Measurements from ENCODE around the gene EPN1. TPM values are rescaled to one million over a fixed set of nuclear protein-coding genes. Genes with fewer than 3 reads are reported as not detected.

EPN1 gene
- total RNA-seq = 10 to 100 TPM; 23.4 TPM

DNA sequence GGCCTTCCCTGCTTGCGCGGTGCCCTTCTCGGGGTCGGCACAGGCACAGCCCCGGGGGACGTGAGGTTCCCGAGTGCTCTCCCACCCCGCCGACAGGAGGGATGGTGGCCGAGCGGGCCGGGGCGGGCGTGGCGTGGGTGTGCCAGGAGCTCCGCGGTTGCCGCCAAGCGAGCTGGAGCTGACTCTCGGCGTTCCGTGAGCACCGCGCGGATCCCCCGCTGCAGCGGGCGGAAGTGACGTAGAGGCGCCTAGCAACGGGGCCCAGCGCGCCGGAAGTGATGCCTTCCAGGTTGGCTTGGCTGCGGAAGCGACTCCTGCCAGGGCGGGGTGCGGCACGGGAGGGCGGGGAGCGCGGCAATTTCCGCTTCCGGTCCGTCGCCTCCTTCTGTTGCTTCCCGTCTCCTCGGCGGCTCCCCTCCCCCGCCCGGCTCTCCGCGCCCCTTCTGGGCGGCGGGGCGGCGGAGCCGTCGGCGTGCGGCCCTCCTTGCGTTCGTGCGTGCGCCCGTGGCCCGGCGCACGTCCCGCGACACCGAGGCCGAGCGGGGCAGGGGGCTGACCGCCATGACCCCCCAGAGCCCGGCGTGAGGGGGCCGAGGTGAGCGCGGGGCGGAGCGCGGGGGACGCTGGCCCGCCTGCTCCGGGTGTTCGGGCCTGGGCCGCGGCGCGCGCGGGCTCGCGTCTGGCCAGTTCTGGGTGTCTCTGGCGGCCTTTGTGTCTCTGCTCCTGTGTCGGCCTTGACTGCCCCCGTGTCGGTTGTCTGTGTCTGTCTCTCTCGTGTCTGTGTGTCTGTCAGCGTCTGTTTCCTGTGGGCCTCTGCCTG, at the start of gene EPN1:
TSS of gene EPN1 (plus strand) at position 386 of the 820 bp plus-strand sequence. CDS start 3,402 bp downstream, outside the sequence.
- H3K4me1 Mint-ChIP-seq (ENCODE audit: low read depth) = peaks cover 68% of the 10 kb centered on the region
- peak within 1 kb of the TSS; percentile 99 for H3K4me3 Mint-ChIP-seq
- peaks cover 28% of the 10 kb centered on the region for H3K36me3 Mint-ChIP-seq (ENCODE audit: low read depth)
- no peaks in the 10 kb centered on the region for H3K27me3 Mint-ChIP-seq (ENCODE audit: low read depth)
- H3K27ac Mint-ChIP-seq = peak within 1 kb of the TSS; percentile 91
- CTCF ChIA-PET = no interaction called here
- intact Hi-C loops (cut with micrococcal nuclease) = loop anchor here (1.0 to 2.0 kb wide), 2 partner anchors 20 to 40 kb away; partner anchors contain the start of gene U2AF2
- peak; percentile 98 for DNase-seq
- no peaks in the 10 kb centered on the region for H3K9me3 Mint-ChIP-seq

DNA sequence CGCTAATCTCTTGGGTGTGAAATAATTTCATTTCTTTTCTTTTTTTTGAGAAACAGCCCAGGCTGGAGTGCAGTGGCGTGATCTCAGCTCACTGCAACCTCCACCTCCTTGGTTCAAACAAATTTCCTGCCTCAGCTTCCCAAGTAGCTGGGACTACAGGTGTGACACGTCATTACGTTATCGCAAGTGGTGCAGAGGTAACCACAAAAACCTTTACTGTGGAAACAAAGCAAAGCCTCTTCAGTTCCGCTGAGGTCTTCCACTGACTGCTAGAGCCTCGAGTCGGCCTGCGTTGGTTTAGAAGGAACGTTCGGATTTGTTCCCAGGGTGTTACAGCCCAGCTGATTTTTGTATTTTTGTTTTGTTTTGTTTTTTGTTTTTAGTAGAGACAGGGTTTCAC, 48.7 kb upstream of the EPN1 start:
- H3K36me3 Mint-ChIP-seq (ENCODE audit: low read depth) = no peaks in the 10 kb centered on the region
- no peak overlapping the region for H3K27ac Mint-ChIP-seq
- peaks cover 37% of the 10 kb centered on the region for H3K4me1 Mint-ChIP-seq (ENCODE audit: low read depth)
- CTCF ChIA-PET = interaction anchor here (0.6 to 4.4 kb wide), 9 partner anchors 11 to 627 kb away, joined by 3 to 25 read pairs (median 7); partner anchors contain the start of gene ZNF865
- no peaks in the 10 kb centered on the region for H3K9me3 Mint-ChIP-seq
- peak overlapping the region; percentile 34 for H3K4me3 Mint-ChIP-seq
- H3K27me3 Mint-ChIP-seq (ENCODE audit: low read depth) = no peaks in the 10 kb centered on the region
- intact Hi-C loops (cut with micrococcal nuclease) = loop anchor here (2.0 kb wide), 1 partner anchor 158 kb away; no protein-coding TSS in a partner anchor
- peak; percentile 79 for DNase-seq

DNA sequence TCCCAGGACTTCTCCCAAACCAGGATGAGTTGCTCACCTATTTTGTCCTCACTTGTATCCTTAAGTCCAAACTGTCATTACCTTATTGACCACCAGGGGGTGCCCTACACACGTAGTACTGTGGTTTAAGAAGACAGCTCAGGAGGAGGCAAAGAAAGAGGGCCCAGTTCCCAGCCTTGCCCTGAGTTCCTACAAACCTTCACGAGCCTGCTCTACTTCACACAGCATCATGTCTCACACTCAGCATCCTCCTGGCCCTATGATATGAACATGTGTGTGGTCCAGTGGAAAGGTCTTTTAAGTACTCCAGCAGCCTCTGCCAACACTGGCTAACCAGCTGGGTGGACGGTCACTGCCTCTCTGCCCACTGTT, 42.6 kb upstream of the EPN1 start:
- Mint-ChIP-seq H3K4me3 (no peak overlapping the region), H3K27ac (peak overlapping the region; percentile 60), H3K9me3 (no peaks in the 10 kb centered on the region), H3K27me3 (ENCODE audit: low read depth) (no peaks in the 10 kb centered on the region), H3K4me1 (ENCODE audit: low read depth) (peaks cover 36% of the 10 kb centered on the region), H3K36me3 (ENCODE audit: low read depth) (peaks cover 11% of the 10 kb centered on the region)
- CTCF ChIA-PET = interaction anchor here (0.5 to 6.8 kb wide), 21 partner anchors 9 to 177 kb away, joined by 3 to 41 read pairs (median 9); partner anchors contain the start of genes FIZ1, U2AF2, ZNF524 and ZNF784
- peak; percentile 98 for DNase-seq
- intact Hi-C loops (cut with micrococcal nuclease) = loop anchor here (1.0 kb wide), 2 partner anchors 8 to 21 kb away; partner anchors contain the start of gene ZNF784

DNA sequence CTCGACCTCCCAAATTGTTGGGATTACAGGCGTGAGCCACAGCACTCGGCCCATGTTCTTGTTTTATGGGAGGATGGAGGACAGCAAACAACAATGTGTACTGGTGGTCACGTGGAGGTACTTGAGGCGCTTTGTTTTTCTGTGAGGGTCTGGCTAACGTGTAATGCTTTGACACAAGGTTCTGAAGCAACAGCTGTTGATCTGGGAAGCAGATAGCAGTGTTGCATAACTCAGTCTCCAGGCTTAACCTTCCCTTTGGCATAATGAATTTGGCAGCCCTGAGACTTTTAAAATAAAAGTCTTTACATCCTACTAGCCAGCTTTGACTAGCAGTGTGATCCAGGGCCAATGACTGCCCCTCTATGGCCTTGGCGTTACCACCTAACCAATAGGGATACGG, 41.2 kb upstream of the EPN1 start:
- Mint-ChIP-seq H3K27ac (no peak overlapping the region), H3K27me3 (ENCODE audit: low read depth) (no peaks in the 10 kb centered on the region), H3K36me3 (ENCODE audit: low read depth) (peaks cover 18% of the 10 kb centered on the region), H3K4me1 (ENCODE audit: low read depth) (peaks cover 45% of the 10 kb centered on the region), H3K4me3 (peak overlapping the region; percentile 99), H3K9me3 (no peaks in the 10 kb centered on the region)
- intact Hi-C loops (cut with micrococcal nuclease) = loop anchor here (2.0 kb wide), 1 partner anchor 41 kb away; the partner anchor contains the start of gene EPN1
- CTCF ChIA-PET = interaction anchor here (1.2 to 6.8 kb wide), 12 partner anchors 10 to 175 kb away, joined by 4 to 41 read pairs (median 16); partner anchors contain the start of genes FIZ1, U2AF2, ZNF524 and ZNF784
- DNase-seq = no peak

DNA sequence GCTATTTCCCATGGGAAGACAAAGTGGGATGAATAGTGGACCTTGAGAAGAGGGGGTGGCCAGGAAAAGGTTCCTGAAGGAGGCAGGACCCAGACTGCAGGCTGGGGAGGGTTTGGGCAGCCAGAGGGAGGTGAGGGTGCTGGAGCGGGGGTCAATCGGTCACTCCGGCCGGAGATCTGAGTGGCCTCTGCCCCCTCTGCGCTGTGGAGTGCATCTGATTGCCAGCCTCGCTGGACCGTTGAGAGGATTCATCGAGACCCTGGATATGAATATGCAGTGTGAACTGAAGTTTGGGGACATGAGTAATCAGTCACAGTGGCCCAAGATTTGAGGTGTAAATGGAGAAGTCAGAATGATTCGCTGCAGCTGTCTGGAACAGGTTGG, 39.7 kb upstream of the EPN1 start:
- CTCF ChIA-PET = interaction anchor here (4.7 to 6.8 kb wide), 2 partner anchors 29 to 131 kb away, joined by 28 to 41 read pairs; partner anchors contain the start of gene ZNF865
- Mint-ChIP-seq H3K27me3 (ENCODE audit: low read depth) (no peaks in the 10 kb centered on the region), H3K27ac (peak overlapping the region; percentile 100), H3K4me1 (ENCODE audit: low read depth) (peaks cover 58% of the 10 kb centered on the region), H3K4me3 (peak overlapping the region; percentile 99), H3K36me3 (ENCODE audit: low read depth) (peaks cover 23% of the 10 kb centered on the region), H3K9me3 (no peaks in the 10 kb centered on the region)
- intact Hi-C loops (cut with micrococcal nuclease) = loop anchor here (1.0 to 2.0 kb wide), 2 partner anchors 8 to 39 kb away; partner anchors contain the start of genes EPN1 and ZNF581
- DNase-seq = peak; percentile 45

DNA sequence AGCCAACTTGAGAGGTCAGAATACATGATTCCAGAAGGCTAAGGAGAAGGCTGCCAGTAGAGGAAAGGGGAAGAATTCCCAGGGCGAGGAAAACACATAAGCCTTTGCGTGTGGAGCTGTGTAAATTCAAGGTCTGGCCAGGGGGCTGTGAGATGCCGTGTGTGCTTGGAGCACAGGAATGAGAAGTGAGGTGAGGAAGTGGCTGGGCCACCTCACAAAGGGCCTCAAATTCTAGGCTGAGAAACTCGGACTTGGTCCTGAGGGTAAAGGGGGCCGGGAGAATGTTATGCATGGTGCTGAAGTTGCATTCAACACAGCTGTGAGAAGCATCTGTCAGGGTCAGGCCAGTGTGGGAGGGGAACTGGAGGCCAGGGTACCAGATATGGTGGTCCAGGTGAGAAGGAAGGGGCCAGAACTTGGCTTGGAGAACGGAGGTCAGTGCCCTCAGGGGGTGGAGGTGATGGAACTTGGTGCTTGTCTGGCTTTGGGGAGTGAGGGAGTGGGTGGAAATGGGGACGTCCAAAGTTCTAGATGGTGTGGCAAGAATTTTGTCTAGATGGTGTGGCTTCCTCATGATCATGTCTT, 39.1 kb upstream of the EPN1 start:
- CTCF ChIA-PET = interaction anchor here (0.9 to 6.8 kb wide), 5 partner anchors 9 to 121 kb away, joined by 3 to 41 read pairs (median 3); partner anchors contain the start of gene ZNF865
- Mint-ChIP-seq H3K36me3 (ENCODE audit: low read depth) (peaks cover 23% of the 10 kb centered on the region), H3K4me3 (peak overlapping the region; percentile 99), H3K9me3 (no peaks in the 10 kb centered on the region), H3K4me1 (ENCODE audit: low read depth) (peaks cover 60% of the 10 kb centered on the region), H3K27me3 (ENCODE audit: low read depth) (no peaks in the 10 kb centered on the region), H3K27ac (peak overlapping the region; percentile 100)
- intact Hi-C loops (cut with micrococcal nuclease) = loop anchor here (1.0 to 2.0 kb wide), 2 partner anchors 7 to 39 kb away; partner anchors contain the start of genes EPN1 and ZNF581
- no peak for DNase-seq

DNA sequence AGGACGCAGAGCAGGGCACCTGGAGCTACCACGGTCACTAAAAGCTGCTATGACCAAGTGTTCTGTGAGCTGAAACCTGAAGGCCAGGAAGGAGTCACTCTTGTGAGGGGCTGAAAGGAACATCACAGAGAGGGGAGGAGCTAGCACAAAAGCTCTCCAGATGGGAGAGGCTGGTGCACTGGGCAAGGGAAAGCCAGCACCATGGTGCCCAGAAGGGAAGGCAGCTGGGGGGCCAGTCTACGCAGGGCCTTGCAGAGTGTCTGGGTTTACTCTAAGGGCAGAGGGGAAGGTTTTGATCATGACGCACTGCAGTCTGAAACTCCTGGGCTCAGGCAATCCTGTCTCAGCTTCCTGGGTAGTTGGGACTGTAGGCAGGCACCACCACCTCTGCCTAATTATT, 38.3 kb upstream of the EPN1 start:
- no peak for DNase-seq
- Mint-ChIP-seq H3K27me3 (ENCODE audit: low read depth) (no peaks in the 10 kb centered on the region), H3K4me1 (ENCODE audit: low read depth) (peaks cover 57% of the 10 kb centered on the region), H3K4me3 (peak overlapping the region; percentile 99), H3K36me3 (ENCODE audit: low read depth) (peaks cover 23% of the 10 kb centered on the region), H3K9me3 (no peaks in the 10 kb centered on the region), H3K27ac (peak overlapping the region; percentile 100)
- intact Hi-C loops (cut with micrococcal nuclease) = no loop called here
- CTCF ChIA-PET = interaction anchor here (0.7 to 2.1 kb wide), 5 partner anchors 10 to 122 kb away, joined by 3 to 9 read pairs (median 3); no protein-coding TSS in a partner anchor

DNA sequence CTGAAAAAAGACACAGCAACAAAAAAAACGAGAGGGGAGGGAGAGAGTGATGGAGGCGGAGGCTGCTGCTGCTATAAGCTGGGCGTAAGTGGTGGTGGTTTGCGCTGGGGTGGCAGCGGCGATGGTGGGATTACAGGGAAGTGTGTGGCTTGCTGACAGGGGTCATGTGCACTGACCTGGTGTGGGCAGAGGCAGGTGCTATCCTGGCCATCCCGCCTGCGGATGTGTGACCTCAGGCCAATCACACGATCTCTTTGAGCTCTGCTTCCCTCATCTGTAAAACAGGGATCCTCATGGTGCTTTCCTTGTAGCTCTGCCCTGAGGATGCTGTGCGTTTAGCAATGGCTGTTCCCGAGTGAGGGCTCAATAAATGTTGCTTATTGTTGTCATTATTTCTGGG, 37.5 kb upstream of the EPN1 start:
- Mint-ChIP-seq H3K36me3 (ENCODE audit: low read depth) (peaks cover 23% of the 10 kb centered on the region), H3K27ac (peak overlapping the region; percentile 100), H3K9me3 (no peaks in the 10 kb centered on the region), H3K4me3 (no peak overlapping the region), H3K4me1 (ENCODE audit: low read depth) (peaks cover 50% of the 10 kb centered on the region), H3K27me3 (ENCODE audit: low read depth) (no peaks in the 10 kb centered on the region)
- DNase-seq = no peak
- CTCF ChIA-PET = interaction anchor here (0.9 to 3.0 kb wide), 6 partner anchors 10 to 170 kb away, joined by 3 to 10 read pairs (median 8); partner anchors contain the start of gene CCDC106
- intact Hi-C loops (cut with micrococcal nuclease) = no loop called here

DNA sequence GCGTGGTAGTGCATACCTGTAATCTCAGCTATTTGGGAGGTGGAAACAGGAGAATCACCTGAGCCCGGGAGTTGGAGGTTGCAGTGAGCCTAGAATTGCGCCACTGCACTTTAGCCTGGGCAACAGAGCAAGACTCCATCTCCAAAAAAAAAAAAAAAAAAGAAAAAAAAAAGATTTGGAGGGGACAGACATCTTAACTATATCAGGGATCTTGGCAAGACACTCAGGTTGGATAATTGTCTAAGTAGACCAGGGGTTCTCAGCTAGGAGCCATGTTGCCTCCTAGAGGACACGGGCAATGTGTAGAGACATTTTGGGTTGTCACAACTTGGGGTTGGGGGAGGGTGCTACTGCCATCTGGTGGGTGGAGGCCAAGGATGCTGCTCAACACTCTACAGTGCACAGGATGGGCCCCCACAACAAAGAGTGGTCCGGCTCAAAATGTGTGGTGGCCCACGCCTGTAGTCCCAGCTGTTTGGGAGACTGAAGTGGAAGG, 36.1 kb upstream of the EPN1 start:
- Mint-ChIP-seq H3K36me3 (ENCODE audit: low read depth) (peaks cover 26% of the 10 kb centered on the region), H3K27me3 (ENCODE audit: low read depth) (no peaks in the 10 kb centered on the region), H3K4me3 (peak overlapping the region; percentile 36), H3K9me3 (no peaks in the 10 kb centered on the region), H3K27ac (peak overlapping the region; percentile 31), H3K4me1 (ENCODE audit: low read depth) (peaks cover 53% of the 10 kb centered on the region)
- DNase-seq = peak; percentile 70
- CTCF ChIA-PET = interaction anchor here (0.6 to 3.0 kb wide), 8 partner anchors 7 to 384 kb away, joined by 3 to 10 read pairs (median 4); partner anchors contain the start of gene CCDC106
- intact Hi-C loops (cut with micrococcal nuclease) = no loop called here

DNA sequence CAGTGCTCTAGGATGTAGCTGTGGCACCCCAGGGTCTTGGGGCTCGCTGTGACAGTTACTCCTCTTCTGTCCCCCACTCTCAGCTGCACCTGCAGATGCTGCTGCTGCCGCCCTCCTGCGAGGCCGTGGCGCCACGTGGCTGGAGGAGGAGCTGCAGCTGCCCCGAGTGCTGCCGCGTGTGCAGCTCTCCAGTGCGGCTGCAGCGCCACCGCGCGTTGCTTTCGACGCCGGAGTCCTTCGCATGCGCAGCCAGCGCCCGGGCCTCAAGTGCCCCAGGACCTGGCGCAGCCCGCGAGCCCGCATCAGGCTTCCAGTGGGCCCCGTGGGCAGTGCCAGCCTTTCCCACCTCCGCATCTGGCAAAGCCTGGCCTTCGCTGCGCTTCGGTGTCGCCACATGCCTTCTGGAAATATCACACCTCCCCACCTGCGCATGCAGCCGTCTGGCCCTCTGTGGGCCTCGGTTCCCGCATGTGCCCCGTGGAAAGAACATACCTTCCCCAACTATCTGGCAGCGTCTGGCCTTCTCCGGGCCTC, 34.9 kb upstream of the EPN1 start:
- peak overlapping the region; percentile 75 for H3K4me3 Mint-ChIP-seq
- H3K9me3 Mint-ChIP-seq = no peaks in the 10 kb centered on the region
- H3K4me1 Mint-ChIP-seq (ENCODE audit: low read depth) = peaks cover 55% of the 10 kb centered on the region
- H3K36me3 Mint-ChIP-seq (ENCODE audit: low read depth) = peaks cover 21% of the 10 kb centered on the region
- CTCF ChIA-PET = interaction anchor here (0.6 to 3.0 kb wide), 4 partner anchors 9 to 136 kb away, joined by 3 to 7 read pairs (median 4); no protein-coding TSS in a partner anchor
- H3K27me3 Mint-ChIP-seq (ENCODE audit: low read depth) = no peaks in the 10 kb centered on the region
- peak overlapping the region; percentile 87 for H3K27ac Mint-ChIP-seq
- peak; percentile 62 for DNase-seq
- intact Hi-C loops (cut with micrococcal nuclease) = loop anchor here (5.0 kb wide), 3 partner anchors 33 to 383 kb away; partner anchors contain the start of genes PPP6R1, RPL28 and ZNF865
